OCI-M2 (cell line): ENCODE results near the gene LYST.

Experiments used
- DNase-seq: peaks from one replicate; lab custom pipeline; 2025; ENCODE audit not compliant: unreplicated experiment; lab: John Stamatoyannopoulos, UW

Gene LYST

DNA sequence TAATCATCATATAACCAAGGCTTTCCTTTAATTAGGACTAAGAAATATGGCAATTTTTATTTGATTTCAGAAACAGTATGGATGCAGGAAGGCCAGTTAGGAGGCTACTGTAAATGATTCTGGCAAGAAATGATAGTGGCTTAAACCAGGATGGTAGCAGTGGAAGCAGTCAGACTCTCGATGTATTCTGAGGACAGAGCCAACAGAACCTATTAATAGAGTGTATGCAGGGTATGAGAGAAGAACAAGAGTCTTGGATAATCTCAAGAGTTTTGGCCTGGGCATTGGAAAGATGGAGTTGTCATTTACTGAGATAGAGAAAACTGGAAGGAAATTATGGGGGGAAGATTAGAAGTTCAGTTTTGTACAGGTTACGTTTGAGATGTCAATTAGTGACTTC is 143.8 kb downstream of the LYST start:
- DNase-seq = no peak

DNA sequence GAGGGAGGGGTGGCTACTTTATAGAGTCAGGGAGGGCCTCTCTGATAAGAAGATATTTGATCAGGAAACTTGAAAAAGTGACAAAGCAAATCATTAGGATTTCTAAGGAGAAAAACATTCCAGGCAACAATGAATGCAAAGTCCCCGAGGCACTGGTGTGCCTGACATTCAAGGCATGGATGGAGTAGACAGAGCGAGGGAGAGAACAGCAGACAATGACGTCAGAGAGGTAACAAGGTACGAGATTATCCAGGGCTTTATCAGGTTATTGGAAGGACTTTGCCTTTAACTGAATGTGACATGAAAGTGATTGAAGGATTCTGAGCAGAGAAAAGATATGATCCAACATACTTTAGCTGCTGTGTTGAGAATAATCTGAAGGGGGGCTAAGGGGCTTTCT is 144.7 kb downstream of the LYST start:
- DNase-seq = no peak

DNA sequence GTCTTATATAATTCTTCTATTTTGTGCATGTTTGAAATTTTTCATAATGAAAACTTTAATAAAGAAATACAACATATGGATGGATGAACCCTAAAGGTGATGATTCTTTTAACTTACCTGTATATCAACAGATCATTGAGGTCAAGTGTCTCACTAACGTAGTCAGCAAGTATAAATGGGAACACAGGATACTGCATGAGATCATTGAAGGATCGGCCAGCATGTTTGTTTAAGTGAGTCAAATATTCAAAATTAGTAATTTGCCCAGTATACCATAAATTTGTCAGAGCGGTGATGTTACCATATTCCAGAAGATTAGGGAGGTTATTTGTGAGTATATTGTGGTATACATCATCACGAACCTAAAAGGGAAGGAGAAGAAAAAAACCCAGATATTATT is 146.2 kb downstream of the LYST start:
- no peak for DNase-seq

DNA sequence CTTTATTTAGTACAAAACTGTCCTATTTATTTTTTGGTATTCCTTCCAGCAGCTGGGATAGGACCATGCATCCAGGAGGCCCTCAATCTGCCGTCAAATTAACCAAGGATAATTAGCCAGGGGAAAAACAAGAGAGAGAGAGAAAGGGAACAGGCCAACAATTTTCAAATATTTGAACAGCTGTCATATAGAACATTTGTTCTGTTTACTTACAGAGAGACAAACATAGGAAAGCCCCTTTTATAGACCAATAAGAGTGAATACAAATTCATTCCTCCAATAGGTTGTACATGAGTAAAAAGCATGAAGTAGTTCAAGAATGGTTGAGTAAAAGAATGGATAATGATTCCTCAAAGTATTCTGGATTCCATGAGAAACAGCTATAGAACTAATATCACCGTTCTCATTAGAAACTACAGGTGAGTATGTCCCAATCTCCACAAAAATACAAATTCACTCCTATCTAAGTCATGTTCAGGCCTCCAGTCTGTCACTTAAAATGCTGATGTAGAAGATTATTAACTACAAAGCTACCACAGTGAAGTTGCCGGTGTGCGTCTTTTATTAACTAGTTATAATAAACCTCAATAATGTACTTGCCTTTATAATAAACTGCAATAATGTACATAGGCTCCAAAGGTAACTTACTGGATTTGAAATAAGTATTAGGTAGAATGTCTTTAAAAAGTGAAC is 152.4 kb downstream of the LYST start:
- DNase-seq = no peak

DNA sequence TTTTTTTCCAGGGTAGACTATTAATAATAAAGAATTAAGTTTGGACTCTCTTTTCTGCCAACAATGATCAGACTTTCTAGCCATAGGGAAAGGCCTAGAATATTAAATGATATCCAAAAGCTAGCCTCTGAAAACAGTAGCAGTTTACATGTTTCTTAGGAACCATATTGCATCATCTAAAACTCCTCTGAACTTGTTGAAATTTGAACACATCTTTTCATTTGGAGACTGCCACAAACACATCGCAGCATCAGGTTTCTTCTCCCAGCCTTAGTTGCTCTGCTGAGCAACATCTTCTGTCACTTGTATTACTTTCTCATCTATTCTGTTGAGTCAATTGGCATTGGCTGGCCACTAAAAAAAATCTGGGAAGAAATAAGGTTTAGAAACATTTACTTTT is 153.9 kb downstream of the LYST start:
- DNase-seq = no peak

DNA sequence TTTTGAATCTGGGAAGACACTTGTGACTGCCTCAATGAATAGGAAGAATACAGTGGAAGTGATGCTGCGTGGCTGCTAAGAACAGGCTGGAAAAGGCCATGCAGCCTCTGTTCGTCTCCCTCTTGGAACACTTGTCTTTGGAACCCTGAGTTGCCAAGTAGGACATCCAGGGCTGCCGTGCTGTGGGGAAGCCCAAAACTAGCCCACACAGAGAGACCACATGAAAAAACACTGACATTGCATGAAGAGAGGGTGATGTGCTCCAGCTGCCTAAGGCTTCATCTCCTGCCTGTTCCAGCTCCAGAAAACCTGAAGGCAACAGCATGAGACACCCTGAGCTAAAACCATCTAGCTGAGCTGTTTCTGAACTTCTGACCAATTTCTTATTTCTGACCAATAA is 156.0 kb downstream of the LYST start:
- no peak for DNase-seq

DNA sequence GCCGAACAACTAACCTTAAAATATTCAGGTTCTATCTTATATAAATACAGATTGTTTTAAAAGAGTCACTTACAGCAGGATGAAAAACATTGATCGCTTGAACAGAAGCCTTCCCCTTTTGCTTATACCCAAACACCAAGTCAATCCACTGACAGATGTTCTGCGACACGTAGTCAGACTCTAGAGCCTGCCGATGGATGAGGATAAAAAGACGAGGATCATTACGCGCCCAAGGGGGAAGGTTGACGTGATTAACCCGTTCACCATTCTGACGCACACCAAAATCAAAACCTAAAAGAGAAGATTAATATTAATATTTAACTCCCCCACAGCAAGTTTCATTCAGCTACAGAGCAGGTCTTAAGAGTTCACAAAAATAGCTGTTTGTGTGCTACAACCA is 157.7 kb downstream of the LYST start:
- DNase-seq = no peak

DNA sequence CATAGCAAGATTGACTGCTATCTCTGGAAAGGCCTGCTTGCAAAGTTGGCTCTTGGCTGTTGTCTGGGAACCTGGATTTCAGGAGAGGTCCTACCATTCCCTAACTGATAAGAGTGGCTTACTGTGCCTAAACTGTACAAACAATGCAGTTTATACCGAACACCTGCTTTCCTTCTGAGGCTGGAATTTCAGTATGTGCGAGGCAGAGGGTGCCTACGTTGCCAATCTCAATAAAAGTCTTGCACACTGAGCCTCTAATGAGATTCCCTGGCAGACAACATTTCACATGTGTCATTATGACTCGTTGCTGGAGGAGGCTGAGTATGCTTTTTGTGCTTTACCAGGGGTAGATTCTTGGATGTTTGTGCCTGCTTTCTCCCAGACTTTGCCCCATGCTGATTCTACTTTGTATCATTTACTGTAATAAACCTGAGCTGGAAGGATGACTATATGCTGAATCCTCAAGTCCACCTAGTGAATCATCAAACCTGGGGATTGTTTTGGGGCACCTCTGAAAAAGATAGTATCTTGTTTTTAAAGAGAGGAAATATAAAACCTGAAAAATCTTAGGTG is 158.2 kb downstream of the LYST start:
- no peak for DNase-seq

DNA sequence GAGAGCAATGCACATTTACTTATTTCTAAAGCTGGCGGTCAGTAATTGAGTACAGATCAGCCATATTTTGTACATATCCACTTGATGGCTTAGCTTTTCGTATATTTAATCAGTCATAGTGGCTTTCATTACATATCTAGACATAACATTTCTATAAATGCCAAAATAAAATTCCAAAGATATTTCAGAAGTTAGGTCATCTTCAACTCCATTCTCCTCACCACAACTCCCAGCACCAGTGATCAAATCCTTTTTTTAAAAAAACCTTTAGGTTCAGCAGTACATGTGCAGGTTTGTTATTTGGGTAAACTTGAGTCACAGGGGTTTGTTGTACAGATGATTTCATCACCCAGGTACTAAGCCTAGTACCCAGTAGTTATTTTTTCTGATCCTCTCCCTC is 163.2 kb downstream of the LYST start:
- no peak for DNase-seq

DNA sequence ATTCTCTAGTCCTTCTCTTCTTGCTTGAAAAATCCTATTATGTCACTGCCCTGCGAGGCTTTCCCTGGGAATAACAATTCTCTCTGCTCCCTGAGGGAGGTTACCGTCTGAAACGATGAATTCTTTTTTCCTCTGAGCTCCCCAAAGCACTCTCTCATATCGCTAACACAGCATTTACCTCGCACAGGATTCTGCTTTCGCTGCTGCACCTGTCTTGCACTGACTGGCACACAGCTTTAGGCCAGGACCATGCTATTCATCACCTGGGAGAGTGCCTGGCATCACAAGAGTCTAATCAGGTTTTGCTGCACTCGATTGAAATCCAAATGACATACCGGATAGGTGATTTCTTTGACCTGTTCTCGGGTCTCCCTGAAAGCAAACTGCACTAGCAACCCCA is 164.3 kb downstream of the LYST start:
- no peak for DNase-seq

DNA sequence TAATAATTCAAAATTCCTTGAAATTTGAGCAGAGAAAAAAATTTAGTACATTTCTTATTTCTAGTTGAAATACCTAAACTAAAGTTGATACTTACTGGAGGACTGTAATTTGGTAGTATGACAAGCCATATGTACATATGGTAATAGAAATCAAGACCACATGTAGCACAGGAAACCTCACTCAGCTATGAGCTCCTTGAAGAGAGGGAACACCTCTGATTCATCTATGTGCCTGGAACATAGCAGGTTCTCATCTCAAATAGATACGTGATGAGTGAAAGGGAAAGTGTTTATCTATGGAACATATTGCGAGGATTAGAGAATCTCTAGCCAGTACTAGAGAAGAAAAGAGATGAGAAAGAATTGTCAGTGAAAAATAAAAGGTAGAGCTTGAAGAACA is 169.2 kb downstream of the LYST start:
- no peak for DNase-seq

DNA sequence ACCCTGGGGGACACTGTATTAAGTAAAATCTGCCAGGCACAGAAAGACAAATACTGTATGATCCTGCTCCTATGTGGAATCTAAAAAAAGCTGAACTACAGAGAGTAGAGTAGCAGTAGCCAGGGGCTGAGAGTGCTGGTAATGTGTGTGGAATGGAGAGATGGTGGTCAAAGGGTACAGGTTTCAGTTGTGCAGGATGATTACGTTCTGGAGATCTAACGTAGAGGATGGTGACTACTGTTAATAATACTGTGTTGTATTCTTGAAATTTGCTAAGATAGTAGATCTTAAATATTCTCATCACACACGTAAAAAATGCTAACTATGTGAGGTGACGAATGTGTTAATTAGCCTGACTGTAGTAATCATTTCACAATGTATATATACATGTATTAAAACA is 177.3 kb downstream of the LYST start:
- no peak for DNase-seq

DNA sequence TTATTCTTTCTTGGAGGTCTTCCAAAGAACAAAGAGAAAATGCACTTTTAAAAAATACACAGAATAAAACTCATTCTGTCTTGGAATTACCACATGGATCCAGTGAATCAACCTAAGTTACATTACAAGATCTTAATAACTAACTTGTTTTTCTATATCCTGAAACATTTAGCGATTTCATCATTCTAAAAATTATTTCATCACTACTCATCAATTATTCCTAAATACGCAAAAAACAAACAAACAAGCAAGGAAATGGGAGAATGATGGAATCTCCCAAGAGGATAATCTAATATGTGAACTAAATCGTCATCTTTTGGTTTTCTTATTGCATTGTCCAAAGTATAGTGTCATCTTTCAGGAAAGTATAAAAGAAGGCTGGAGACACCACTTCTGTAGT is 178.6 kb downstream of the LYST start:
- DNase-seq = no peak

DNA sequence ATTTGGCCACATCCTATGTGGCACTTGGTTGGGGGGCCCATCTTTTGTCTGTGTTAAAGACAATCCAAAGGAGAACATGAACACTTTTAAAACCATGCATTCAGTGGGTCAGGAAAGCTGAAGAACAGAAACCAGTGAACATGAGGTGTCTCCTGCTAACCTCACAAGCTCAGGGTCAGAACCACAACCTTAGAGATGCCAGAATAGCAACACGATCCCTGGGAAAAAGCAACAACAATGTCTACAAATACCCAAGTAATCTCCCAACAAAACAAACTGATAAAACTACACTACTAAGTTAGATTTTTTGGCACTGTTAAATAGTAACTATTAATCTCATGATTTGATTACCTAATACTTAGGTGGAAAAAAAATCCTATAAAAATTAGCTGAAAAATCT is 183.1 kb downstream of the LYST start:
- no peak for DNase-seq

DNA sequence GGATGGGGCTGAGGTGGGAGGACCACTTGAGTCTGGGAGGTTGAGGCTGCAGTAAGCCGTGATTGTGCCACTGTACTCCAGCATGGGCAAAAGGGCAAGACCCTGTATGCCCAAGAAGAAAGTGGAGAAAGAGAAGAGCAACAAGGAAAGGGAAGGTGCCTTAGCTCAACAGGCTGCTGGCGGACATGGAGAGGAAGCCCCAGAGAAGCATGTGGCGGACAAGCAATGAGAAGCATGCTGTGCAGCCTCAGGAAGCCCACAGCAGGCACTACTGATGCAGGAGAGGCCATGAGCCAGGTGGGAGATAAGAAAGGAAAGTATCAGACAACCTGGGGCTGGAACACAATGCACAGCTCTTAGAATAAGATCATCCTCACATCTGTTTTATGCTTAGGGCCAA is 184.5 kb downstream of the LYST start:
- no peak for DNase-seq

DNA sequence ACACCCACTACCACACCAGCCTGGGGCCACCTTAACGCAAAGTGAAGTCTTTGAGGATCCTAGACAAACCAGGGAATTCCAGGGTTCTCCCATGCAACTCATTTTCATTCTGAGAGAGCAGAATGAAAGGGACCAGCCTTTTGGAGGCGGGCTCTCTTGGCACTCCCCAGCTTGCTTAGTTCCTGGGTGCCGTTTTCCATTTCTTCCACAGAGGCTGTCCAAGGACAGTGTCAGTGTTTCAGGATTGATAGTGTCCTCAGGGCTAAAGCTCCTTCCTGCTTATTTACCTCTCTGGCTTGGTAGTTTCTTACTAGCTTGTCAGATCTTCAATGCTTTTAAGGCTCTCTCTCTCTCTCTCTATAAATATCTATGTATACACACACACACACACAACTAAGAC is 187.1 kb downstream of the LYST start:
- no peak for DNase-seq

DNA sequence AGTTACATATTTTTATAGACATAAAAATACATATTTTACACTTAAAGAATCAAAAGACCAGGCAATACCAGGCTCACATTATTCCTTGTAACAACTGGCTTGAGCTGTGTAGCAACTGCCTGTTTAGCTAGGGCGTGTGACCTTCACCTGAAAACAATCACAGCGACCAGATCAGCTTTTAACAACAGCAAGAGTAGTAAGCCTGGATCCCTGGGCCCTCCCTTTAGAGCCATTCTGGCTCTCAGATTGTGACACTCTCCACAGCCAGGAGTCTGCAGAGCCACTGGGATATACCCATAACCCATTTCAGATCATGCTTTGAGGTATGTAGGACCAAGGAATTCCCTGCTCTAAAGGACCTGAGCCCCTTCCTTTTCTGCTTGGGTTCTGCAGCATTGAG is 187.7 kb downstream of the LYST start:
- DNase-seq = no peak

DNA sequence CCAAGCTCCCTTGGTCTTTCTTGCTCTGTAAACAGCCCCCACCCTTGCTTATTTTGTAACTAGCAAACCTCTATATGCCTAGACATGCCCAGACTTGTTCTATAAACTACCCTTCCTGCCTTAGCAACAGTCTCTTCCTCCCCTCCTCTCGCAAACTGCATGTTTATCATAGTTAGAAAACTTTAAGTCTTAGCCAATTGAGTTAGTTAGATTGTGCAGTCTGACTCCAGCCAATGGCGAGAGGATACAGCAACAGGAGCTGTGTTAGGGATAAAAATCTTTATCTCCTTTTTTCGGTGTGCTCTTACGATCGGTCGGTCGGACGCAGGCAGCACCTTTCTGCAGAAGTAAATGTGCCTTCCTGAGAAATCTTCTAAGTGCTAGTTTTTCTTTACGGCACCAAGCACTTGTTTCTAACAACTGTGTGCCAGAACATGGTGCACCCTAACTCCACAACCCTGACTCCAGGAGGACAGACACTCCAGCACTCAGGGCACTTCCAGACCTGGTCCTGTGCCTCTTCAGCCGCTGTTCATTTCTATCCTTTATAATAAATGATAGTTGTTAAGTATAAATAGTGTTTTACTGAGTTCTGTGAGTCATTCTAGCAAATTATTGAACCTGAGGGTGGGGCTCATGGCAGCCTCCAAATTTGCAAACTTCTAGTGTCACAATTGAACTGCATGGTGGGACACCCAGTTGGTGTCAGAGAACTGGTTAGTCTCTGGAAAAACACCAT is 191.4 kb downstream of the LYST start:
- DNase-seq = no peak

DNA sequence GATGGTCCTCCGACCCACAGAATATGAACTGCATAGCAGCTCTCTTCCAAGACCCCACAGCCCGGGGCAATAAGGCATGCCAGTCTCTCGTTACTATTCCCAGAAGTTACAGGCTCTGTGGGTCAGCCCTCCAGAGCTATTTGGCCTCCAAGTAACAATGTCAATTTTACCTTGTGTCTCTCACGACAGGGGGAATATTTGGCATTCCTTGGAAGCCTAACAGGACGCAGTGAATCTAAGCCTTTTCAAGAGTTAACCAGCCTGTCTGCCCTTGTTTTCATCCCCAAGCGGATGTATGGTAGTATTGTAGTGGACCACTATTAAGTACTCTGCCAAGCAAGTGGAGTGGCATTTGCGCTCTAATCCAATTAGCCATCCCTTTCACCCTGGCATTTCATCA is 192.7 kb downstream of the LYST start:
- no peak for DNase-seq

DNA sequence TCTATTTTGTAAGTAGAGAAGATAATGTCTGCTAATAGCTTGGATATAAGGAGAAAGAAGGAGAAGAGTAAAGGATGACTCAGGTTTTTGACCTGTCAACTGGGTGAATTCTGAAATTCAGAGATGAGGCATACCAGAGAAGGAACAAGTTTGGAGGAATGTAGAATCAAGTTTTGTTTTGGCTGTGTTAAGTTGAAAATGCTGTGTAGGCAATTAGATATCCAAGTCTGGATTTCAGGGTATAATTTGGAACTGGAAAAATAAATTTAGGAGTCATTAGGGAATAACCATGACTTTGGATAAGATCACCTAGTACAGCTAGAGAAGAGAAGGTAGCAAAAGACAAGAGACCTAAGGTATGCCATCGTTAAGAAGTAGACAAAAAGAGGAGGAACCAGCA is 194.7 kb downstream of the LYST start:
- no peak for DNase-seq

DNA sequence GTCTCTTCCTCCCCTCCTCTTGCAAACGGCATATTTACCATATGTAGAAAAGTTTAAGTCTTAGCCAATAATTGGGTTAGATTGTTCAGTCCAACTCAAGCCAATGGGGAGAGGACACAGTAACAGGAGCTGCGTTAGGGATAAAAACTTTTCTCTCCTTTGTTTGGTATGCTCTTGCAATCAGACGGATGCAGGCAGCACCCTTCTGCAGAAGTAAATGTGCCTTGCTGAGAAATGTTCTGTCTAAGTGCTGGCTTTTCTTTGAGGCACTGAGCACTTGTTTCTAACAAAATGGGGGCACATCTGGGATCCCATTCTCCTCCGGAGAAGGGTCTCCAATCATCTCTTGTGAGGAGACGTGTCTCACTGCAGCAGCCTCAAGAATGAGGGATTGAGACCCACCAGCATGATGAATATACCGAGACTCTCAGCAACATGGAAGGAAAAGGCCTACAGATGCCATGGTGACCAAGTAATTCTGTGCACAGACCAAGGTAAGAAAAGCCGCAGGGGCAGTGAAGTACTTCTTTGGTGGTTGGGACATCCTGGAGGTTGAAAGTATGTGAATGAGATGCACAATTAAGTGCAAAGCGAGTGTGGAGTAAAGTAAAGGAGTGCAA is 196.4 kb downstream of the LYST start:
- no peak for DNase-seq

DNA sequence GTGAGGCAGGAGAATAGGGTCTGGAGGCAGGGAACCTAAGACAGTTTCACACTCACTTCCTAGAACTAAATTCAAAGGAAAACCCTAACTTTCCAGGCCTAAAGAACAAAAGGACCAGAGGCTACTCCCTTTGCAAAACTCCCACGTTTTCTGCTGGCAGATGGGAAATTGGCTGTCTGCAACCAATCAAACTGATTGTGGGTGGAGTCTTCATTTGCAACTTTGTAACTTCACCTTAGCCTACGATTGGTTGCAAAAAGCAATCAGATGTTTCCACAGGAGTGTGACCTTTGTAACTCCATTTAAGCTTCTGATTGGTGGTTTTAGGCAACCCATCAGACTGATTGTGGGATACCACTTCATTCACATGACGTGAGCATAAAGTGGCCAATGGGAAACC is 197.4 kb downstream of the LYST start:
- no peak for DNase-seq
